ENCODE results near the gene SLC9A8.
A peak's percentile ranks its signal among the peaks of the same experiment; 100 is the strongest.
"Not testable (repeated sequence)": the region's sequence is repeated elsewhere in the genome, so short reads cannot be mapped to it uniquely, and the experiment has no call there.

Gene SLC9A8

GRCh38 chr20:49843139-49843538 lies 30.5 kb downstream of the SLC9A8 start:
- Histone ChIP-seq H3K4me3 (no peak overlapping the region), H3K27ac (no peak overlapping the region)

DNA sequence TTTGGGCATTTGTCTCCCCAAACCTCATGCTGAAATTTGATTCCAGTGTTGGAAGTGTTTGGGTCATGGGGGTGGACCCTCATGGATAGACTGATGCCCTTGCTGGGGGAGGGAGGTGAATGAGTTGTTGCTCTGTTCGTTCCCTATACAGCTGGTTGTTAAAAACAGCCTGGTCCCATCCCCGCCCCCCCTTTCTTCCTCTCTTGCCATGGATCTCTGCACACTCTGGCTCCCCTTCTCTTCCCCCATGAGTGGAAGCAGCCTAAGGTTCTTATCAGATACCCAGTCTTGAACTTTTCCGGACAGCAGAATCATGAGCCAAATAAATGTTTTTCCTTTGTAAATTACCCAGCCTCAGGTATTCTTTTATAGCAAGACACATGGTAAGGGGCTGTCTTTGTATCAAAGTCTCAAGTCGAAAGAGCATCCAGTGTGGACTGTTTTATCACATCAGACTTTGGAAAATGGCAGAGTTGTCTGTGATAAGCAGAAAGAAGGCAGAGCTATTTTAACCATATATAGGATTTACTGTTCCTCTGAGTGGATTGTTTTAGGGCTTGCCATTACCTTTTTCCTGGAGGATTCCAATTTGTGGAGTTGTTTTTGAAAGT lies 31.2 kb downstream of the SLC9A8 start:
- H3K4me3 ChIP-seq: no peak overlapping the region
- H3K27ac ChIP-seq: no peak overlapping the region

GRCh38 chr20:49845060-49845459 lies 32.4 kb downstream of the SLC9A8 start:
- no peak overlapping the region for H3K4me3 ChIP-seq
- H3K27ac ChIP-seq: peak overlapping the region in 1 of 21 experiments; percentile 23

DNA sequence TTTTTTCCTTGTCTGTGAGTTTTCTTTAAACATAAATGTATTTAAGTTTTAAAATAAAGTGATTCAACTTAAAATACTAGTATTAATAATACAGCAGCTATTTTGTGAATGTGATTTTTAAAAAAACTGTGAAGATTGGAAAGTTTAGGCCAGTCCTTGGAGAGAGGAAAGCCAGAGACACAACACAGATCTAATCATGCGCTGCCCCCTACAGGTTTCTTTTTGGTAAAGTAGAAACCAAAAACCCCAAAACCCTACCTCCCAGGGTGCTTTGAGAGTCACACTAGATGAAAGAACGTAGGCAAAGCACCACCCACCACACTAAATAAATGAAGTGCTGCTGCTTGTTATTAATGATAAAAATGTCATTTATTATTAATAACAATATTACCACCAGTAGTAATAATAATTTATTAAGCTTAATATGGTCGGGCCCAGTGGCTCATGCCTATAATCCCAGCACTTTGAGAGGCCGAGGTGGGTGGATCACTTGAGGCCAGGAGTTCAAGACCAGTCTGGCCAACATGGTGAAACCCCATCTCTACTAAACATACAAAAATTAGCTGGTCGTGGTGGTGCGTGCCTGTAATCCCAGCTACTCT lies 33.7 kb downstream of the SLC9A8 start:
- no peak overlapping the region for H3K27ac ChIP-seq
- H3K4me3 ChIP-seq: no peak overlapping the region

DNA sequence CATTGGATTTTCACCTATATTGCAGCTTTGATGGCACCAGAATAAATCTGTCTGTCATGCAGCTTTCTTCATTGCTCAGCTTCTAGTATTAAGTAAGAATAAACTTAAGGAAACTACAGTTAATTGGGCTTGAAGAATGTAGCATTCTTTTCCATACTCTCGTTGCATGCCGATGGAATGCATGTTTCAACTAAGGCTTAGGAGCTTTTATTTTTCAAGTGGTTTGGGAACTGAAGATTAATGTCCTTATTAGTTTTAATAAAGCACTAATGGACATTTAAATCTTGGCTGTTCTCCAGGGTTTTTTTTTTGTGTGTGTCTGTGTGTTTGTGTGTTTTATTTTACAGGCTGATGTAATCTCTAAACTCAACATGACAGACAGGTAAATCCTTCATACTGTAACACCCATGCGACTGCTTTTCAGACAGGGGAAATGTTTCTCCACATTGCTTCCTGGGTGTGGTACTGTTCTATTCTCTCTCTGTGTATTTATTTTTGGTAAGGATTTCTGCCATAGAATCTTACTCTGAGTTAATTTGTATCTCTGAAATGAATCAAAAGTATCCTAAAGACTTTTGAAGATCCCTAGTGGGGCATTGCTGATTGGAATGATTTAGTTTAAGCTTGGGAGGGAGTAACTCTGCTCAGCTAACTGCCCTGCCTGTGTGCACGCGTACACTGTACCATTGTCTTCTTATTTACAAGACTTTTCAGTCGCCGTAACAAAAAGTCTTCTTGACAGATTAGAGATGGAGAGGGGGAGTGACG lies 38.0 kb downstream of the SLC9A8 start:
- Histone ChIP-seq H3K27ac (peak overlapping the region in 15 of 21 experiments; percentile 2 to 76 (median 53)), H3K4me3 (no peak overlapping the region)

GRCh38 chr20:49851231-49851705 lies 38.6 kb downstream of the SLC9A8 start:
- Histone ChIP-seq H3K27ac (peak overlapping the region in 15 of 21 experiments; percentile 2 to 76 (median 53)), H3K4me3 (no peak overlapping the region)

- Histone ChIP-seq H3K27ac (peak overlapping the region in 9 of 21 experiments; percentile 20 to 76 (median 60)), H3K4me3 (no peak overlapping the region)
Measured at GRCh38 chr20:49851991-49852390, 39.4 kb downstream of the SLC9A8 start.

GRCh38 chr20:49852522-49853080 lies 40.0 kb downstream of the SLC9A8 start:
- H3K27ac ChIP-seq: peak overlapping the region in 4 of 21 experiments; percentile 4 to 47 (median 38)

DNA sequence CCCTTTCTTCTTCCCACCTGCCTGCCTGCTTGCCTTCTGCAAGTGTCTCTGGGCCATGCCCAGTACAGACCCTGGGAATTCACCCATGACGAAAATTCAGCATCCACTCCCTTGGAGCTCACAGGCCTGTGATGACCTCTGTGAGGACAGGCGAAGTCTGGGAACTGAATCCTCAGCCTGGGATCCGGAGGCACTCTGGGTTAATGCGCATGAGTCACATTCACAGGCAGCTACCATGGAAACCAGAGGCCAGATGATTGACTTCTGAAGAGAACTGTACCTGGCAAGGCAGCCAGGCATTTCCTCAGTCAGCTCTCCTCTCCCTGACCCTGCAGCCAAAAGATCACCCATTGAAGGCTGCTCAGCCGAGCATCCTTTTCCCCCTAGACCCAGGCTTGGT lies 41.0 kb downstream of the SLC9A8 start:
- H3K4me3 ChIP-seq: no peak overlapping the region
- peak overlapping the region in 3 of 21 experiments; percentile 20 to 38 (median 32) for H3K27ac ChIP-seq

More at GRCh38 chr20:49852522-49853080, 40.0 kb downstream of the SLC9A8 start:
- H3K4me3 ChIP-seq: no peak overlapping the region

- peak overlapping the region in 1 of 21 experiments; percentile 20 for H3K27ac ChIP-seq
- no peak overlapping the region for H3K4me3 ChIP-seq
Measured at GRCh38 chr20:49854190-49854875, 41.7 kb downstream of the SLC9A8 start.

GRCh38 chr20:49856904-49857303 lies 44.3 kb downstream of the SLC9A8 start:
- Histone ChIP-seq H3K27ac (no peak overlapping the region), H3K4me3 (no peak overlapping the region)

DNA sequence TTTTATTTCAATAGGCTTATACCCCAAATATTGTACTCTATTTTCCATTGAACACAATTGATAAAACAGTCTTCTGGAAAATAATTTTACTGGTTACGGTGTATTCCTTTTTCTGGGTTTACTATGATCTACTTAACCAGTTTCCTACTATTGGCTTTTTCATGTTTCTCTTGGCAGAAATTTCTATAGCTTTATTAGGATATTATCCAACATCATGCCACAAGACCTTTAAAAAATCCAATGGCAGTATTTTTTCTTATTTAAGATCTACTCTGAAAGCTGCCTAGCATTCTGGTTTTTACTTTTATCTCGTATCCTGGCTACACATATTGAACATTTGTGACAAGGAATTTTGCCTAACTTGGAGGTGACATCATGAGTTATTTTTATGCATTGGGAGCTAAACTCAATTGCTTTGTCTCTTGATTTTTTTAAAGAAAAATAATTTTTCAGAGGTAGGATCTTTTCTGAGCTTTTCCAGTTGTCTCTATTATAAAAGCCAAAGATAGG lies 45.5 kb downstream of the SLC9A8 start:
- H3K27ac ChIP-seq: peak overlapping the region in 1 of 21 experiments; percentile 60
- H3K4me3 ChIP-seq: no peak overlapping the region

DNA sequence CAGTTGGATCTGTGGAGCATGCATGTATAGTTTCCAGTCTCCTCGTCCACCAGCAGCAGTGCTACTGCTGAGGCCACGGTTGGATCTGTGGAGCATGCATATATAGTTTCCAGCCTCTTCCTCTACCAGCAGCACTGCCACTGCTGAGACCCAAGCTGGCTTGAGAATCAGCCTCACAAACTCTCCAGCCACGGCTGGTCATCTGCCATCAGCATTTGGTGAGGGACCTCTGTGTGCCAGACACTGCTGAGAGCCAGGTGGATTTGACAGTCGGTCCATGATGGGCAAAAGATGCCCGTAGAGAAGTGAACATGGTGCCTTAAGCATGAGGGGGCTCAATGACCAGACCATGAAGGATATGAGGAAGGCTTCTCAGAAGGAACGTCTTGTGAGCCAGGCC lies 46.4 kb downstream of the SLC9A8 start:
- Histone ChIP-seq H3K4me3 (no peak overlapping the region), H3K27ac (peak overlapping the region in 1 of 21 experiments; percentile 60)

GRCh38 chr20:49859807-49860206 lies 47.2 kb downstream of the SLC9A8 start:
- Histone ChIP-seq H3K4me3 (no peak overlapping the region), H3K27ac (no peak overlapping the region)

GRCh38 chr20:49861232-49861631 lies 48.6 kb downstream of the SLC9A8 start:
- not testable (repeated sequence) for H3K27ac ChIP-seq, H3K4me3 ChIP-seq

- Histone ChIP-seq H3K27ac (no peak overlapping the region), H3K4me3 (no peak overlapping the region)
Measured at GRCh38 chr20:49862607-49863200, 50.1 kb downstream of the SLC9A8 start.

DNA sequence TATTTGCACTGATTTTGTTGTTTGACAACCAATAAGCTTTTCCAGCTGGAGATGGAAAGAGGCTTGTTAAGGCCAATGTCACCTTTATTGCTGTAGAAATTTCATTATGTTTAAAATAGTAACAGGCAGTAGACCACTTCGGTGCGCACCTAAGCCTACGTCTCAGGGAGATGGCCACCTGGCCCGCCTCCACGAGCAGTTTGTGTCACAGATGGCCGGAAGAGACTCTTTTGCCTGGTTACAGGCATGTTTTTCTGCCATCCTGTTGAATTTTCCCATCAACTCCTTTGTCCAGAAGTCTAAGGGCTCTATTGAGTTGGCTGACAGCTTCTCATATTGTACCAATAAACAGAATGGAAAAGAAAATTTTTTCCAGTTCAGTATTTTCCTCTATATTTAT lies 51.0 kb downstream of the SLC9A8 start:
- H3K27ac ChIP-seq: no peak overlapping the region
- no peak overlapping the region for H3K4me3 ChIP-seq

- peak overlapping the region in 7 of 21 experiments; percentile 15 to 59 (median 38) for H3K27ac ChIP-seq
- no peak overlapping the region for H3K4me3 ChIP-seq
Measured at GRCh38 chr20:49865559-49865958, 52.9 kb downstream of the SLC9A8 start.

DNA sequence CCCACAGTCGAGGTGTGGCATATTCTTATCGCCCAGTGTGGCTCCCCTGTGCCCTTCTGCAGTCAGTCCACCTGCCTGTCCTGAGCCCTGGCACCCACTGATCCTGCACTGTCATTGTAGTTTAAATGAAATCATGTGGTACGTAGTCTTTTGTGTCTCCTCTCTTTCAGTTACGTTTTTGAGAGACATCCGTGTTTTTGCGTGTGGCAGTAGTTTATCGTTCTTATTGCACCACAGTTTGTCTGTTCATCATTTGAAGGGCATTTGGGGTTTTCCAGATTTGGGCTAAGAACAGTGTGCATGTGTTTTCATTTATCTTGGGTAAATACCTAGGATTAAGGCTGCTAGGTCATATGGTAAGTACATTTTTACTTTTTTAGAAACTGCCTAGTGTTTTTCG lies 53.4 kb downstream of the SLC9A8 start:
- Histone ChIP-seq H3K4me3 (no peak overlapping the region), H3K27ac (peak overlapping the region in 7 of 21 experiments; percentile 15 to 59 (median 38))
